ENCODE results near the gene MTPN. TPM values are rescaled to one million over a fixed set of nuclear protein-coding genes. Genes with fewer than 3 reads are reported as not detected.

MTPN gene
- 104 and 158 TPM in 2 replicates for total RNA-seq
- 193 and 215 TPM in 2 replicates for polyA plus RNA-seq
- 157 and 167 TPM in 2 replicates for polyA plus RNA-seq (2012)
- polyA minus RNA-seq (ENCODE audit: low replicate concordance) = 58.7 and 70.2 TPM in 2 replicates

- Histone ChIP-seq H4K20me1 (ENCODE audit: control insufficient read depth, extremely low read depth, insufficient read depth, low read length) (peaks cover 3% of the 10 kb centered on the region), H3K79me2 (ENCODE audit: control insufficient read depth, insufficient read depth, low read length) (peaks cover 49% of the 10 kb centered on the region), H3K9ac (ENCODE audit: insufficient read depth, low read length) (peak within 1 kb of the TSS; percentile 86), H3K27me3 (ENCODE audit: control insufficient read depth, insufficient read depth, low read length) (no peaks in the 10 kb centered on the region), H3K4me2 (ENCODE audit: extremely low read depth, insufficient read depth, low read length) (peak within 1 kb of the TSS; percentile 96), H3K4me3 (replicated peaks in 1 of 4; ENCODE audit: control extremely low read depth in 1 of 4, insufficient read depth in 1 of 4, low read depth in 3 of 4, low read length in 4 of 4) (peak within 1 kb of the TSS; percentile 87 to 96 (median 92)), H3K4me1 (ENCODE audit: control insufficient read depth, extremely low read depth, insufficient read depth, low read length) (no peaks in the 10 kb centered on the region), H3K9me3 (ENCODE audit: control insufficient read depth, insufficient read depth, low read depth, low read length) (no peaks in the 10 kb centered on the region), H3K36me3 (ENCODE audit: control insufficient read depth, insufficient read depth, low read length) (no peaks in the 10 kb centered on the region), H2AFZ (ENCODE audit: low read length) (peak within 1 kb of the TSS; percentile 89), H3K27ac (ENCODE audit: insufficient read depth, low read length) (peak within 1 kb of the TSS; percentile 86)
- TF ChIP-seq EZH2 (IDR thresholded peaks at IDR 0.05; ENCODE audit: low read length, missing control alignments) = no peak
- no peak for TF ChIP-seq CTCF (conservative IDR thresholded peaks at IDR 0.05 in 1 of 2, IDR thresholded peaks at IDR 0.05 in 1 of 2; ENCODE audit: low read depth in 1 of 2, low read length in 2 of 2)
- DNase-seq (ENCODE audit: low read depth in 2 of 2) = peak; percentile 91 to 95
These were observed at the start of gene MTPN for GRCh38 chr7:135977007-135977741. TSS of gene MTPN (minus strand) at chr7:135977359. CDS start at chr7:135977100, 259 bp downstream.

GRCh38 chr7:136026209-136026608, 49.0 kb upstream of the MTPN start:
- Histone ChIP-seq H4K20me1 (ENCODE audit: control insufficient read depth, extremely low read depth, insufficient read depth, low read length) (no peaks in the 10 kb centered on the region), H3K27me3 (ENCODE audit: control insufficient read depth, insufficient read depth, low read length) (no peaks in the 10 kb centered on the region), H3K36me3 (ENCODE audit: control insufficient read depth, insufficient read depth, low read length) (no peaks in the 10 kb centered on the region), H3K9me3 (ENCODE audit: control insufficient read depth, insufficient read depth, low read depth, low read length) (no peaks in the 10 kb centered on the region), H2AFZ (ENCODE audit: low read length) (no peak overlapping the region), H3K79me2 (ENCODE audit: control insufficient read depth, insufficient read depth, low read length) (no peaks in the 10 kb centered on the region), H3K27ac (ENCODE audit: insufficient read depth, low read length) (no peak overlapping the region), H3K4me2 (ENCODE audit: extremely low read depth, insufficient read depth, low read length) (no peak overlapping the region), H3K9ac (ENCODE audit: insufficient read depth, low read length) (no peak overlapping the region), H3K4me1 (ENCODE audit: control insufficient read depth, extremely low read depth, insufficient read depth, low read length) (no peaks in the 10 kb centered on the region), H3K4me3 (replicated peaks in 1 of 4; ENCODE audit: control extremely low read depth in 1 of 4, insufficient read depth in 1 of 4, low read depth in 3 of 4, low read length in 4 of 4) (no peak overlapping the region)
- TF ChIP-seq EZH2 (IDR thresholded peaks at IDR 0.05; ENCODE audit: low read length, missing control alignments) = no peak
- TF ChIP-seq CTCF (conservative IDR thresholded peaks at IDR 0.05 in 1 of 2, IDR thresholded peaks at IDR 0.05 in 1 of 2; ENCODE audit: low read depth in 1 of 2, low read length in 2 of 2) = no peak
- DNase-seq (ENCODE audit: low read depth in 2 of 2) = no peak

- Histone ChIP-seq H3K27ac (ENCODE audit: insufficient read depth, low read length) (no peak overlapping the region), H3K79me2 (ENCODE audit: control insufficient read depth, insufficient read depth, low read length) (no peaks in the 10 kb centered on the region), H3K4me1 (ENCODE audit: control insufficient read depth, extremely low read depth, insufficient read depth, low read length) (no peaks in the 10 kb centered on the region), H3K9ac (ENCODE audit: insufficient read depth, low read length) (no peak overlapping the region), H3K4me2 (ENCODE audit: extremely low read depth, insufficient read depth, low read length) (no peak overlapping the region), H3K36me3 (ENCODE audit: control insufficient read depth, insufficient read depth, low read length) (no peaks in the 10 kb centered on the region), H4K20me1 (ENCODE audit: control insufficient read depth, extremely low read depth, insufficient read depth, low read length) (no peaks in the 10 kb centered on the region), H3K4me3 (replicated peaks in 1 of 4; ENCODE audit: control extremely low read depth in 1 of 4, insufficient read depth in 1 of 4, low read depth in 3 of 4, low read length in 4 of 4) (no peak overlapping the region), H2AFZ (ENCODE audit: low read length) (no peak overlapping the region), H3K27me3 (ENCODE audit: control insufficient read depth, insufficient read depth, low read length) (no peaks in the 10 kb centered on the region), H3K9me3 (ENCODE audit: control insufficient read depth, insufficient read depth, low read depth, low read length) (no peaks in the 10 kb centered on the region)
- no peak for DNase-seq (ENCODE audit: low read depth in 2 of 2)
- TF ChIP-seq EZH2 (IDR thresholded peaks at IDR 0.05; ENCODE audit: low read length, missing control alignments) (no peak), CTCF (conservative IDR thresholded peaks at IDR 0.05 in 1 of 2, IDR thresholded peaks at IDR 0.05 in 1 of 2; ENCODE audit: low read depth in 1 of 2, low read length in 2 of 2) (no peak)
These were observed 46.1 kb upstream of the MTPN start for GRCh38 chr7:136023134-136023869.

Data from fibroblast of lung (primary cell).